Measurements from ENCODE around the gene ANKRD16. TPM values are rescaled to one million over a fixed set of nuclear protein-coding genes. Genes with fewer than 3 reads are reported as not detected.

Gene ANKRD16
- total and polyA plus RNA-seq, 2 of the 8 experiments (the other 6 are each of a cell fraction or from before 2014, with no cell fraction given), result 8.2 to 12.7 TPM

DNA sequence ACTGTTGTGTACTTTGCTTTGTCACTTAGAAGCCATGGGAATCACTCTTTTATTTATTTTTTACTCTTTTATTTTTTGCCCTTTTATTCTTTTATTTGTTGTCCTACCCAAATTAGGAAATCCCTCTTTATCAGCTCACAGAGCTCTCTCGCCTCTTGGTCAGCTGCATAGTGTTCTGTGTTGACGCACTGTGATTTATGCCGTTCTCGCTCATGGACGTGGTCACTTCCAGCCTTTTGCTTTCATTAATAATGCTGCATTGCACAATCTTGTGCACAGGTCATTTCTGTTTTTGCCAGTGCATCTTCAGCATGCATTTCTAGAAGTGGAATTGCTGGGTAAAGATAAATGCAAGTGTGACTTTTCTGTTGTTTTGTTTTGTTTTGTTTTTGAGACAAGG lies 42.7 kb upstream of the ANKRD16 start (continued):
- TF ChIP-seq, protein P1, sequence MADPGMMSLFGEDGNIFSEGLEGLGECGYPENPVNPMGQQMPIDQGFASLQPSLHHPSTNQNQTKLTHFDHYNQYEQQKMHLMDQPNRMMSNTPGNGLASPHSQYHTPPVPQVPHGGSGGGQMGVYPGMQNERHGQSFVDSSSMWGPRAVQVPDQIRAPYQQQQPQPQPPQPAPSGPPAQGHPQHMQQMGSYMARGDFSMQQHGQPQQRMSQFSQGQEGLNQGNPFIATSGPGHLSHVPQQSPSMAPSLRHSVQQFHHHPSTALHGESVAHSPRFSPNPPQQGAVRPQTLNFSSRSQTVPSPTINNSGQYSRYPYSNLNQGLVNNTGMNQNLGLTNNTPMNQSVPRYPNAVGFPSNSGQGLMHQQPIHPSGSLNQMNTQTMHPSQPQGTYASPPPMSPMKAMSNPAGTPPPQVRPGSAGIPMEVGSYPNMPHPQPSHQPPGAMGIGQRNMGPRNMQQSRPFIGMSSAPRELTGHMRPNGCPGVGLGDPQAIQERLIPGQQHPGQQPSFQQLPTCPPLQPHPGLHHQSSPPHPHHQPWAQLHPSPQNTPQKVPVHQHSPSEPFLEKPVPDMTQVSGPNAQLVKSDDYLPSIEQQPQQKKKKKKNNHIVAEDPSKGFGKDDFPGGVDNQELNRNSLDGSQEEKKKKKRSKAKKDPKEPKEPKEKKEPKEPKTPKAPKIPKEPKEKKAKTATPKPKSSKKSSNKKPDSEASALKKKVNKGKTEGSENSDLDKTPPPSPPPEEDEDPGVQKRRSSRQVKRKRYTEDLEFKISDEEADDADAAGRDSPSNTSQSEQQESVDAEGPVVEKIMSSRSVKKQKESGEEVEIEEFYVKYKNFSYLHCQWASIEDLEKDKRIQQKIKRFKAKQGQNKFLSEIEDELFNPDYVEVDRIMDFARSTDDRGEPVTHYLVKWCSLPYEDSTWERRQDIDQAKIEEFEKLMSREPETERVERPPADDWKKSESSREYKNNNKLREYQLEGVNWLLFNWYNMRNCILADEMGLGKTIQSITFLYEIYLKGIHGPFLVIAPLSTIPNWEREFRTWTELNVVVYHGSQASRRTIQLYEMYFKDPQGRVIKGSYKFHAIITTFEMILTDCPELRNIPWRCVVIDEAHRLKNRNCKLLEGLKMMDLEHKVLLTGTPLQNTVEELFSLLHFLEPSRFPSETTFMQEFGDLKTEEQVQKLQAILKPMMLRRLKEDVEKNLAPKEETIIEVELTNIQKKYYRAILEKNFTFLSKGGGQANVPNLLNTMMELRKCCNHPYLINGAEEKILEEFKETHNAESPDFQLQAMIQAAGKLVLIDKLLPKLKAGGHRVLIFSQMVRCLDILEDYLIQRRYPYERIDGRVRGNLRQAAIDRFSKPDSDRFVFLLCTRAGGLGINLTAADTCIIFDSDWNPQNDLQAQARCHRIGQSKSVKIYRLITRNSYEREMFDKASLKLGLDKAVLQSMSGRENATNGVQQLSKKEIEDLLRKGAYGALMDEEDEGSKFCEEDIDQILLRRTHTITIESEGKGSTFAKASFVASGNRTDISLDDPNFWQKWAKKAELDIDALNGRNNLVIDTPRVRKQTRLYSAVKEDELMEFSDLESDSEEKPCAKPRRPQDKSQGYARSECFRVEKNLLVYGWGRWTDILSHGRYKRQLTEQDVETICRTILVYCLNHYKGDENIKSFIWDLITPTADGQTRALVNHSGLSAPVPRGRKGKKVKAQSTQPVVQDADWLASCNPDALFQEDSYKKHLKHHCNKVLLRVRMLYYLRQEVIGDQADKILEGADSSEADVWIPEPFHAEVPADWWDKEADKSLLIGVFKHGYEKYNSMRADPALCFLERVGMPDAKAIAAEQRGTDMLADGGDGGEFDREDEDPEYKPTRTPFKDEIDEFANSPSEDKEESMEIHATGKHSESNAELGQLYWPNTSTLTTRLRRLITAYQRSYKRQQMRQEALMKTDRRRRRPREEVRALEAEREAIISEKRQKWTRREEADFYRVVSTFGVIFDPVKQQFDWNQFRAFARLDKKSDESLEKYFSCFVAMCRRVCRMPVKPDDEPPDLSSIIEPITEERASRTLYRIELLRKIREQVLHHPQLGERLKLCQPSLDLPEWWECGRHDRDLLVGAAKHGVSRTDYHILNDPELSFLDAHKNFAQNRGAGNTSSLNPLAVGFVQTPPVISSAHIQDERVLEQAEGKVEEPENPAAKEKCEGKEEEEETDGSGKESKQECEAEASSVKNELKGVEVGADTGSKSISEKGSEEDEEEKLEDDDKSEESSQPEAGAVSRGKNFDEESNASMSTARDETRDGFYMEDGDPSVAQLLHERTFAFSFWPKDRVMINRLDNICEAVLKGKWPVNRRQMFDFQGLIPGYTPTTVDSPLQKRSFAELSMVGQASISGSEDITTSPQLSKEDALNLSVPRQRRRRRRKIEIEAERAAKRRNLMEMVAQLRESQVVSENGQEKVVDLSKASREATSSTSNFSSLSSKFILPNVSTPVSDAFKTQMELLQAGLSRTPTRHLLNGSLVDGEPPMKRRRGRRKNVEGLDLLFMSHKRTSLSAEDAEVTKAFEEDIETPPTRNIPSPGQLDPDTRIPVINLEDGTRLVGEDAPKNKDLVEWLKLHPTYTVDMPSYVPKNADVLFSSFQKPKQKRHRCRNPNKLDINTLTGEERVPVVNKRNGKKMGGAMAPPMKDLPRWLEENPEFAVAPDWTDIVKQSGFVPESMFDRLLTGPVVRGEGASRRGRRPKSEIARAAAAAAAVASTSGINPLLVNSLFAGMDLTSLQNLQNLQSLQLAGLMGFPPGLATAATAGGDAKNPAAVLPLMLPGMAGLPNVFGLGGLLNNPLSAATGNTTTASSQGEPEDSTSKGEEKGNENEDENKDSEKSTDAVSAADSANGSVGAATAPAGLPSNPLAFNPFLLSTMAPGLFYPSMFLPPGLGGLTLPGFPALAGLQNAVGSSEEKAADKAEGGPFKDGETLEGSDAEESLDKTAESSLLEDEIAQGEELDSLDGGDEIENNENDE (IDR thresholded peaks at IDR 0.05; ENCODE audit: insufficient replicate concordance, low read length), result no peak
- TF ChIP-seq SP1 (IDR thresholded peaks at IDR 0.05; ENCODE audit: low read depth, low read length), result no peak
